Neural crest cell (in vitro differentiated cells): ENCODE measurements around the gene KCNIP3. TPM values are rescaled to one million over a fixed set of nuclear protein-coding genes. Genes with fewer than 3 reads are reported as not detected.
"Not testable (repeated sequence)": the region's sequence is repeated elsewhere in the genome, so short reads cannot be mapped to it uniquely, and the experiment has no call there.

Source experiments
- DNase-seq: peaks from one replicate; pipeline ENCODE4 v3.0.0; 2021; ENCODE audit warnings: low read depth, mixed read lengths, low spot score
- H3K27ac Mint-ChIP-seq: one replicate; pipeline ENCODE4 v1.8.0; 2021; ENCODE audit warnings: mild to moderate bottlenecking, mixed read lengths; ENCODE audit not compliant: unreplicated experiment
- H3K27me3 Mint-ChIP-seq: 2 replicates; pipeline ENCODE4 v1.8.0; 2021; ENCODE audit warnings: low read depth, mild to moderate bottlenecking, mixed read lengths
- H3K36me3 Mint-ChIP-seq: 2 replicates; pipeline ENCODE4 v1.8.0; 2021; ENCODE audit warnings: low read depth, mild to moderate bottlenecking, mixed read lengths
- H3K4me1 Mint-ChIP-seq: 2 replicates; pipeline ENCODE4 v1.8.0; 2021; ENCODE audit warnings: mixed read lengths
- H3K4me3 Mint-ChIP-seq: one replicate; pipeline ENCODE4 v1.8.0; 2021; ENCODE audit warnings: mild to moderate bottlenecking, mixed read lengths
- H3K9me3 Mint-ChIP-seq: 2 replicates; pipeline ENCODE4 v1.8.0; 2021; ENCODE audit warnings: mixed read lengths
- CTCF ChIP-seq: fragments of 200-600 bp; sonication (generic); conservative IDR thresholded peaks from 2 replicates; pipeline ENCODE4 v1.5.0; 2021; ENCODE audit warnings: antibody characterized with exemption, mild to moderate bottlenecking
- total RNA-seq: library from RNA; stranded (reverse); gene quantifications from 2 replicates; pipeline ENCODE4 v1.2.1, GENCODE V29; 2021

Gene KCNIP3
- total RNA-seq, 1 donor from 2014 or later, result 2.9 TPM

GRCh38 chr2:95353055-95353575 lies 56.0 kb downstream of the KCNIP3 start:
- no peak for DNase-seq
- Mint-ChIP-seq H3K4me1 (peaks cover 8% of the 10 kb centered on the region), H3K9me3 (no peaks in the 10 kb centered on the region), H3K27me3 (peaks cover 18% of the 10 kb centered on the region), H3K36me3 (no peaks in the 10 kb centered on the region), H3K27ac (no peak overlapping the region), H3K4me3 (no peak overlapping the region)
- TF ChIP-seq CTCF, result no peak

GRCh38 chr2:95353613-95354468 lies 56.7 kb downstream of the KCNIP3 start:
- Mint-ChIP-seq H3K36me3 (no peaks in the 10 kb centered on the region), H3K4me1 (peaks cover 8% of the 10 kb centered on the region), H3K27ac (no peak overlapping the region), H3K27me3 (peaks cover 10% of the 10 kb centered on the region), H3K4me3 (no peak overlapping the region), H3K9me3 (no peaks in the 10 kb centered on the region)
- no peak for TF ChIP-seq CTCF
- no peak for DNase-seq

- Mint-ChIP-seq H3K4me1 (peaks cover 8% of the 10 kb centered on the region), H3K27ac (no peak overlapping the region), H3K9me3 (no peaks in the 10 kb centered on the region), H3K36me3 (no peaks in the 10 kb centered on the region), H3K4me3 (no peak overlapping the region), H3K27me3 (peaks cover 4% of the 10 kb centered on the region)
- TF ChIP-seq CTCF, result no peak
- no peak for DNase-seq
Observed at GRCh38 chr2:95354469-95354901, 57.3 kb downstream of the KCNIP3 start.

- no peak overlapping the region for H3K27ac Mint-ChIP-seq
- H3K36me3 Mint-ChIP-seq, result no peaks in the 10 kb centered on the region
- no peaks in the 10 kb centered on the region for H3K9me3 Mint-ChIP-seq
- H3K27me3 Mint-ChIP-seq, result peaks cover 3% of the 10 kb centered on the region
- no peak for DNase-seq
- TF ChIP-seq CTCF, result no peak
- no peak overlapping the region for H3K4me3 Mint-ChIP-seq
- peaks cover 8% of the 10 kb centered on the region for H3K4me1 Mint-ChIP-seq
Observed at GRCh38 chr2:95354925-95355324, 57.8 kb downstream of the KCNIP3 start.

- H3K4me1 Mint-ChIP-seq, H3K4me3 Mint-ChIP-seq, H3K36me3 Mint-ChIP-seq, DNase-seq, H3K27ac Mint-ChIP-seq, H3K9me3 Mint-ChIP-seq, H3K27me3 Mint-ChIP-seq: not testable (repeated sequence)
Observed at GRCh38 chr2:95355486-95355885, 58.3 kb downstream of the KCNIP3 start.
